IgD-negative memory B cell (primary cell): Measurements from ENCODE around the gene OR6N1. TPM values are rescaled to one million over a fixed set of nuclear protein-coding genes. Genes with fewer than 3 reads are reported as not detected.

Experiments
- H3K27ac Mint-ChIP-seq, 3 donors: one replicate each; pipeline ENCODE4 v1.8.0; 2020 to 2022; ENCODE audit warnings: mild to moderate bottlenecking in 3 of 3, mixed read lengths in 3 of 3, moderate library complexity in 1 of 3
- H3K27me3 Mint-ChIP-seq: one replicate; pipeline ENCODE4 v1.8.0; 2021; ENCODE audit warnings: mixed read lengths
- H3K36me3 Mint-ChIP-seq: one replicate; pipeline ENCODE4 v1.8.0; 2020; ENCODE audit warnings: mild to moderate bottlenecking, mixed read lengths
- H3K4me1 Mint-ChIP-seq, 3 donors: one replicate each; pipeline ENCODE4 v1.8.0; 2020 to 2022; ENCODE audit warnings: mixed read lengths in 3 of 3, mild to moderate bottlenecking in 1 of 3
- H3K4me3 Mint-ChIP-seq, 4 donors: one replicate each; pipeline ENCODE4 v1.8.0; 2020 to 2022; ENCODE audit warnings: mild to moderate bottlenecking in 4 of 4, mixed read lengths in 4 of 4, moderate library complexity in 3 of 4
- H3K9me3 Mint-ChIP-seq, 3 donors: one replicate each; pipeline ENCODE4 v1.8.0; 2020 to 2021; ENCODE audit warnings: mixed read lengths in 3 of 3, mild to moderate bottlenecking in 1 of 3
- polyA plus RNA-seq: library from polyadenylated mRNA; unstranded; fragments of 300-500 nt; fragmentation: Illumina TruSeq; gene quantifications from one replicate; pipeline ENCODE4 v1.2.3, GENCODE V29; 2021

The OR6N1 gene
- polyA plus RNA-seq, result not detected

DNA sequence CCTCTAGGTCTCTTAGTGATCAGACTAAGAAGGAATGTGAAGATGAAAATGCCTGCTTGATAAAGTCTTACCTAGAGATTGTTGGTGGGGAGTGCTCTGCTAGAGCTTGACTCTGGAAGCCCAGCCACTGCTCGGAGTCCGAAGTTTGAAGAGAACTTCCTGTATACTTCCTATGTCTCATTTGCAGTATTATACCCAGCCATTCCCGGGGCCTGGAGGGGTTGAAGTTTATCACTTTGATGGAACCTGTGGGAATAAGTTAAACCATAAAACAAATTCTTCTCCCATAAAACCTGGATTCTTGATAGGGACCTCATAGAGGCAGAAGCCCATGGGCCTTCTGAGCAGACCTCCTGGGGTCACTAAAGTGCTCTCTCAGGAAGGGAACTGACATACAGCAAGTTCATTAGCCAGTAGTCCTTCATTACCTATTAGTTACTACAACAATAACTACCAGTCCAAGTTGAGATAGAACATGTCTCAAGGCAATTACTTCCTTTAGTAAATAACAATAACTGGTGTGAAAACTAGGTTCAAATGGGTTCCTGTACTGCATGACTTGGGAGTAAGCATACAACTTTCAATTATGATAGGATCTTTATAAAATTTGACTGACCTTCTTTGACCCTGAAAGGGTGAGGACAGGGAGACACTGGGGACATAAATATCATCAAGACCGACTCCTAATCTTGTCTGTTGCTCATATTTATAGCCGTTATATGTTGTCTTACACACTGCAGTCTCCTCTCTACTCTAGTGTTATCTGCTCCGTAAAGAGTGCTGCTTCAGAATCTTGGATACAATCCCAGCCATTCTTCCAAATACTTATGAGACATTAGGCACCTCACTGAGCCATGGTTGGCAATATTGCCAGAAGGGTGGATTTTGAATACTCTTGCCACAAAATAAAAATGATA is at the start of gene OR6N1:
Gene OR6N1 (minus strand): TSS at position 246 of the 917 bp plus-strand sequence. CDS start 5,513 bp downstream, outside the sequence.
- Mint-ChIP-seq H3K9me3 (no peaks in the 10 kb centered on the region), H3K36me3 (no peaks in the 10 kb centered on the region), H3K27me3 (no peaks in the 10 kb centered on the region), H3K4me1 (peaks cover 0 to 2% (median 0%) of the 10 kb centered on the region in 3 donors), H3K4me3 (no peak within 1 kb of the TSS), H3K27ac (no peak within 1 kb of the TSS)

GRCh38 chr1:158821723-158822122 is 49.7 kb upstream of the OR6N1 start:
- H3K4me1 Mint-ChIP-seq, result peaks cover 0 to 1% (median 0%) of the 10 kb centered on the region in 3 donors
- peaks cover 2% of the 10 kb centered on the region for H3K36me3 Mint-ChIP-seq
- peaks cover 2% of the 10 kb centered on the region for H3K27me3 Mint-ChIP-seq
- peaks cover 0 to 10% (median 5%) of the 10 kb centered on the region in 3 donors for H3K9me3 Mint-ChIP-seq
- H3K27ac Mint-ChIP-seq, result no peak overlapping the region
- H3K4me3 Mint-ChIP-seq, result no peak overlapping the region

- H3K4me3 Mint-ChIP-seq, result no peak overlapping the region
- peak overlapping the region in 1 of 3 donors; percentile 0 for H3K27ac Mint-ChIP-seq
- peaks cover 2% of the 10 kb centered on the region for H3K27me3 Mint-ChIP-seq
These were observed 47.8 kb upstream of the OR6N1 start for GRCh38 chr1:158819461-158820443.

DNA sequence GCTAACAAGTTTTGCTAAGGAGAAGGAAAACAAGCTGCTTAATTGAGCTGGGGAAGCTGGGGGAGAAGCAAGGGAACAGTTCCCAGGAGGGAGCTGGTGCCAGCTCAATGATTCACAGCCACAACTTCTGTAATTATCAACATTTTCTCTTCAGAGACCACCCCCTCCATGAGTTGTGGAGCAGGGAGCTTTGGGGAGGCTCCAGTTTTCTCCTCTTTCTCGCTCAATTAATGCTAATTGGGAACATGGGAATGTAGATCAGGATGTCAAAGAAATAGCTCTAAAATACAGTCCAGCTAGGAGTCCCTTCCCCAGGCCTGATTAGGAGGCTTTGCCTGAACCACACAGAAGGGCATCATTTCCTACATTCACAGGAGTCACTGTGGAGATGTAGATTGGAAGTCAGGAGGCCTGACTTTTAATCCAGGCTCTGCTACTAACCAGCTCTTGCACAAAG is 47.0 kb upstream of the OR6N1 start:
- peaks cover 2% of the 10 kb centered on the region for H3K27me3 Mint-ChIP-seq
- peak overlapping the region in 1 of 3 donors; percentile 0 for H3K27ac Mint-ChIP-seq
- H3K9me3 Mint-ChIP-seq, result peaks cover 0 to 4% (median 0%) of the 10 kb centered on the region in 3 donors
- H3K36me3 Mint-ChIP-seq, result peaks cover 2% of the 10 kb centered on the region
- H3K4me1 Mint-ChIP-seq, result peaks cover 0 to 1% (median 0%) of the 10 kb centered on the region in 3 donors
- no peak overlapping the region for H3K4me3 Mint-ChIP-seq

More at GRCh38 chr1:158819461-158820443, 47.8 kb upstream of the OR6N1 start:
- Mint-ChIP-seq H3K9me3 (peaks cover 0 to 4% (median 0%) of the 10 kb centered on the region in 3 donors), H3K4me1 (peaks cover 0 to 1% (median 0%) of the 10 kb centered on the region in 3 donors), H3K36me3 (peaks cover 2% of the 10 kb centered on the region)

DNA sequence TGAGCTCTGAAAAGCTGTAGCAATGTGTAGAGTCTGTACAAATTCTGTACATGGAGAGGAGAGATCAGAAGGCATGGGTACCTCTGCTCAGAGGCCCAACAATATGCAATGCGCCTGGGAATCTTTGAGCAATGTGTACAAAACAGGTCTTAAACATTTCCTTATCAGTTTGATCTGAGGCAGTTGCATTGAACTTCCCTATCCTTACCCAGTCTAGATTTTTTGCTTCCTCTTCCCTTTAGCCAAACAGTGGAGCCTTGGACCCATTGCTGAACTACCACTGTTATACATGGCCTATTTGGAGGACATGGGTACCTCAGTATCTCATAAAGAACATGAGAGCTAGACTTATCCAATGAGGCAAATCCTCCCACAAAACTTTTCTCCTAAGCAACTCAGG is 46.6 kb upstream of the OR6N1 start:
- Mint-ChIP-seq H3K27me3 (peaks cover 2% of the 10 kb centered on the region), H3K9me3 (peaks cover 0 to under 1% (median 0%) of the 10 kb centered on the region in 3 donors), H3K4me3 (no peak overlapping the region), H3K4me1 (peaks cover 0 to 1% (median 0%) of the 10 kb centered on the region in 3 donors), H3K36me3 (peaks cover 2% of the 10 kb centered on the region), H3K27ac (peak overlapping the region in 1 of 3 donors; percentile 0)

- Mint-ChIP-seq H3K27me3 (peaks cover 2% of the 10 kb centered on the region), H3K4me3 (no peak overlapping the region), H3K27ac (no peak overlapping the region), H3K4me1 (peaks cover 5 to 6% (median 5%) of the 10 kb centered on the region in 3 donors), H3K9me3 (no peaks in the 10 kb centered on the region), H3K36me3 (peaks cover 2% of the 10 kb centered on the region)
These were observed 43.0 kb upstream of the OR6N1 start for GRCh38 chr1:158814970-158815369.

DNA sequence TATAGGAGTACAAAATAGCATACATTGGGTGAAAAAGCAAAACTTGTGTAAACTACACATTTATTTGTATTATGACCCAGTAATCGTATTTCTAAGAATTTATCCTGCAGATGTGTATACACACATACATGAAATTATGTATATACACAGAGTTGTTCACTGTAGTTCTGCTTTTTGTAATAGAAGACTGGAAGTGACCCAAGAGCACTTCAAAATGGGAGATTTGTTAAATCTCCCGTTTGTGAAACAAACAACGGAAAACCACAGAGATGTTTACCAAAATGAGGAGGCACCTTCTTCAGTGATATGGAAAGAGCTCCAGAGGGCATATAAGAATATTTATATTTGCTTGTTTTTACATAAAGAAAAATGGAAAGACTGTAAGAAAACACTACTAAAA is 41.2 kb upstream of the OR6N1 start:
- no peaks in the 10 kb centered on the region for H3K9me3 Mint-ChIP-seq
- no peak overlapping the region for H3K4me3 Mint-ChIP-seq
- H3K4me1 Mint-ChIP-seq, result peaks cover 5 to 7% (median 5%) of the 10 kb centered on the region in 3 donors
- peaks cover 2% of the 10 kb centered on the region for H3K27me3 Mint-ChIP-seq
- peaks cover 1% of the 10 kb centered on the region for H3K36me3 Mint-ChIP-seq
- no peak overlapping the region for H3K27ac Mint-ChIP-seq

DNA sequence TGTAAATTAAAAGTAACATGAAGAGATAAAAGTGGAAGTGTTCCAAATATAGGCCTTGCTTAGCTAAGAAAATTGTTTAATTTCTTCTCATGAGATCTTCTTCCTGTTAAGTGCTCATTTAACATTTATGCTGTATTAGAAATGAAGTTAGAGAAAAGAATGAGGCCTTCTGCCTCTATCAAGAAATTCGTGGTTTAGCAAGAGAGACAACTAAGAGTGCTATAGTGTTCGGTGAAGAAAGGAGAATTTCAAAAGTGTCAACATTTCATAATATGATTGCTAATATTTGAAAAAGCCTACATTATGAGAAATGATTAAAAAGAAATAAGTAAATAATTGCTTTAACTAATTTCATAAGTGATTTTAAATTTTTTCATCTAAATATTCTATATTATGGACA is 40.3 kb upstream of the OR6N1 start:
- Mint-ChIP-seq H3K27me3 (peaks cover 4% of the 10 kb centered on the region), H3K27ac (no peak overlapping the region), H3K4me3 (no peak overlapping the region), H3K9me3 (no peaks in the 10 kb centered on the region), H3K36me3 (peaks cover 1% of the 10 kb centered on the region), H3K4me1 (peaks cover 5 to 7% (median 5%) of the 10 kb centered on the region in 3 donors)

DNA sequence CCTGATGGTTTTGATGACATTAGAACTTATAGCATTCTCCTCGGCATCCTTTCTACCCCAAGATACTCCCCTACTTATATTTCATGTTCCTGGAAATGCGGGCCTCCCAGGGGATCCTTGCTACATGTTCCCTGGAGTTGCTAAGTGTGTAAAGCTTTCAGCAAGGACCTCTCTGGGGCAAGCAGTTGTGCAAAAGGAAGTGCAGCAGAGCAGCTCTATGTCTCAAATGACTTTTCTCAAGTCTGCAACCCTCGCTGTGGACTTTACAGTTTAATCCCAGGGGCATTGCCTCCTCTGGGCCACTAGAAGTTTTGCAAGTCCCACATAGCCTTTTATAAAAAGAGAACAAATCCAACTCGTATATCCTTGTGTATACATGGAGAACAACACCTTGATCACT is 38.3 kb upstream of the OR6N1 start:
- Mint-ChIP-seq H3K9me3 (no peaks in the 10 kb centered on the region), H3K36me3 (peaks cover 1% of the 10 kb centered on the region), H3K27me3 (peaks cover 5% of the 10 kb centered on the region), H3K27ac (no peak overlapping the region), H3K4me3 (no peak overlapping the region), H3K4me1 (peaks cover 5 to 7% (median 5%) of the 10 kb centered on the region in 3 donors)

DNA sequence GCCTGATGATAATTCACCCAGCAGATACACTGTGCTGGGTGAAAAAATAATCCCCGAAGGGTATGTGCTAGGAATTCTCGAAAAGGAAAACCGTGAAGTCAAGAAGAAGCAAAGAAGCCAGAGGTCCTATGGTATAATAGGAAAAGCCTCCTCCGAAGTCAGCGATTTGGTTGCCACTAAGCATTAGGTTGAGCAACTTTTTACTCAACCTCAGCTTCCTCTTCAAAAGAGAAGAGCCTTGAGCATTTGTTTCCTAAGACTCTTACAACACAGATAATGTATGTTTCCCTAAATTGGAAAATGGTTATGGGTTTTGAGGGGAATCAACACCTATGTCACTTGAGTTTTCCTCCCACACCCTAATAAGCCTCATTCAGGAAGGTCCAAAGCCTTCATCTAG is 37.9 kb upstream of the OR6N1 start:
- H3K4me1 Mint-ChIP-seq, result peaks cover 5 to 7% (median 5%) of the 10 kb centered on the region in 3 donors
- no peak overlapping the region for H3K27ac Mint-ChIP-seq
- H3K4me3 Mint-ChIP-seq, result no peak overlapping the region
- no peaks in the 10 kb centered on the region for H3K9me3 Mint-ChIP-seq
- H3K27me3 Mint-ChIP-seq, result peaks cover 5% of the 10 kb centered on the region
- H3K36me3 Mint-ChIP-seq, result peaks cover 1% of the 10 kb centered on the region

DNA sequence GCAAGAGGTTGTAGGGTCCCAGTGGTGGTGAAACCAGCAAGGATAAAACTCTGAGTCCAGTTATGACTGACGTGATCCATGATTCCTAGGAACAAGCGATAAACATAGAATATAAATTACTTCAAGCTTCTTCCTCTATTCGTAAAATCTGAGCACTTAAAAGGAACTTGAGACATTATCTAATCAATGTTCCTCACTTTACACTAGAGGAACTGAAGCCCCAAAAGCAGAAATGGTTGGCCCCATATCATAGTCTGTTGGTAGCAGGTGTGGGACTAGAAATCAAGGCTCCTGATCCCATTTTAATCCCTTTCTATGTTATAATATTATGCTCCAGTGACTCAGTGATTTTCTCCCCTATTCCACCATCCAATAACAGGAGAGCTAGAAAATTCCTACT is 37.3 kb upstream of the OR6N1 start:
- H3K36me3 Mint-ChIP-seq, result peaks cover 1% of the 10 kb centered on the region
- peaks cover 5 to 7% (median 5%) of the 10 kb centered on the region in 3 donors for H3K4me1 Mint-ChIP-seq
- peaks cover 5% of the 10 kb centered on the region for H3K27me3 Mint-ChIP-seq
- H3K9me3 Mint-ChIP-seq, result no peaks in the 10 kb centered on the region
- no peak overlapping the region for H3K27ac Mint-ChIP-seq
- no peak overlapping the region for H3K4me3 Mint-ChIP-seq

- no peak overlapping the region for H3K4me3 Mint-ChIP-seq
- peaks cover 5% of the 10 kb centered on the region for H3K27me3 Mint-ChIP-seq
- H3K36me3 Mint-ChIP-seq, result peaks cover 1% of the 10 kb centered on the region
- H3K4me1 Mint-ChIP-seq, result peaks cover 5 to 7% (median 7%) of the 10 kb centered on the region in 3 donors
- H3K9me3 Mint-ChIP-seq, result no peaks in the 10 kb centered on the region
- no peak overlapping the region for H3K27ac Mint-ChIP-seq
These were observed 35.0 kb upstream of the OR6N1 start for GRCh38 chr1:158806916-158807536.

GRCh38 chr1:158803678-158804077 is 31.7 kb upstream of the OR6N1 start:
- Mint-ChIP-seq H3K27ac (no peak overlapping the region), H3K4me3 (no peak overlapping the region), H3K36me3 (no peaks in the 10 kb centered on the region), H3K9me3 (no peaks in the 10 kb centered on the region), H3K27me3 (peaks cover 5% of the 10 kb centered on the region), H3K4me1 (peaks cover 0 to 6% (median 0%) of the 10 kb centered on the region in 3 donors)

DNA sequence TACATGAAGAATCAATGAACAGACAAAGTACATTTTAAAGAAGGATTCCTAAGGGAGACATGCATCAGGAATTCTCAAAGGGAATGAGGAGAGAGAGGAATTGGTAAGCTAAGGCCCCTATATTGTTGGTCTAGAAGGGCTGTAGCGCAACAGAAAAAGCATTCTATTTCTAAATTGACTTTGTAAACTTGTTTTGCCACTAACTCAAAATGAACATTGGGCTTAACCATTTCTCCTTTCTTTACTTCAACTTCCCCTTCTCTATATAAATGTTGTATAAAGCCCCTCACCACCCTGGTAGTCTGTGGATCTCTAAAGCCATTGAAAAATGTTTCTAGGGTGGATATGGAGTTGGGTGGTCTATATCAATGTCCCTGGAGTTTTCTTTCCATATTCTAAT is 29.4 kb upstream of the OR6N1 start:
- Mint-ChIP-seq H3K4me1 (peaks cover 0 to 6% (median 0%) of the 10 kb centered on the region in 3 donors), H3K4me3 (no peak overlapping the region), H3K27ac (peak overlapping the region in 1 of 3 donors; percentile 76), H3K27me3 (no peaks in the 10 kb centered on the region), H3K36me3 (no peaks in the 10 kb centered on the region), H3K9me3 (no peaks in the 10 kb centered on the region)
